C4-2B (cell line): ENCODE measurements around the gene PCGF5.

Experiments used
- H3K27ac ChIP-seq: fragments of 450-650 bp; 2 replicates; pipeline ENCODE4 v1.5.1; 2017
- ZFX ChIP-seq: fragments of 450-650 bp; IDR thresholded peaks from 2 replicates; pipeline ENCODE4 v1.6.1; 2017
- TF ChIP-seq, protein P1 (sequence below): fragments of 450-650 bp; conservative IDR thresholded peaks from 2 replicates; pipeline ENCODE4 v1.5.1; 2017; ENCODE audit warnings: mild to moderate bottlenecking

Gene PCGF5

DNA sequence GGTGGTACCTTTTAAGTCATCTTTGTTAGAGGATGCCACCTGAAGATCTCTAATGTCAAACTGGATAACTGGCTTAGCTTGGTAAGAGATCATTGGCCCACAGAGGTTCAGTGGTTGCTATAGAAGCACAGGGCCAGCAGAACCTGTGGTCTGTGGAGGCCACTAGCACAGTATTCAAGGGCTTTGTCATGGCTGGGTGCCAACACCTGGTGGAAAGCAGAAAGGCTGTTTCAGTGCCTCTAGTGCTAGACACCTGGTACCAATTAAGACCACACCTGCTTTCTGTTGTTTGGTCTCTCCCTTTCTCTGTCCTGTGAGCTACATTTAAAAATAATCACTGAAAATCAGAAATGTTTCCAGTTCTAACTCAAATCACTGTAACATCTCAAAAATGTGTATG lies 10.0 kb upstream of the PCGF5 start:
- H3K27ac ChIP-seq, result no peak overlapping the region
- no peak for TF ChIP-seq ZFX
- TF ChIP-seq, protein P1, sequence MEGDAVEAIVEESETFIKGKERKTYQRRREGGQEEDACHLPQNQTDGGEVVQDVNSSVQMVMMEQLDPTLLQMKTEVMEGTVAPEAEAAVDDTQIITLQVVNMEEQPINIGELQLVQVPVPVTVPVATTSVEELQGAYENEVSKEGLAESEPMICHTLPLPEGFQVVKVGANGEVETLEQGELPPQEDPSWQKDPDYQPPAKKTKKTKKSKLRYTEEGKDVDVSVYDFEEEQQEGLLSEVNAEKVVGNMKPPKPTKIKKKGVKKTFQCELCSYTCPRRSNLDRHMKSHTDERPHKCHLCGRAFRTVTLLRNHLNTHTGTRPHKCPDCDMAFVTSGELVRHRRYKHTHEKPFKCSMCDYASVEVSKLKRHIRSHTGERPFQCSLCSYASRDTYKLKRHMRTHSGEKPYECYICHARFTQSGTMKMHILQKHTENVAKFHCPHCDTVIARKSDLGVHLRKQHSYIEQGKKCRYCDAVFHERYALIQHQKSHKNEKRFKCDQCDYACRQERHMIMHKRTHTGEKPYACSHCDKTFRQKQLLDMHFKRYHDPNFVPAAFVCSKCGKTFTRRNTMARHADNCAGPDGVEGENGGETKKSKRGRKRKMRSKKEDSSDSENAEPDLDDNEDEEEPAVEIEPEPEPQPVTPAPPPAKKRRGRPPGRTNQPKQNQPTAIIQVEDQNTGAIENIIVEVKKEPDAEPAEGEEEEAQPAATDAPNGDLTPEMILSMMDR, result no peak

DNA sequence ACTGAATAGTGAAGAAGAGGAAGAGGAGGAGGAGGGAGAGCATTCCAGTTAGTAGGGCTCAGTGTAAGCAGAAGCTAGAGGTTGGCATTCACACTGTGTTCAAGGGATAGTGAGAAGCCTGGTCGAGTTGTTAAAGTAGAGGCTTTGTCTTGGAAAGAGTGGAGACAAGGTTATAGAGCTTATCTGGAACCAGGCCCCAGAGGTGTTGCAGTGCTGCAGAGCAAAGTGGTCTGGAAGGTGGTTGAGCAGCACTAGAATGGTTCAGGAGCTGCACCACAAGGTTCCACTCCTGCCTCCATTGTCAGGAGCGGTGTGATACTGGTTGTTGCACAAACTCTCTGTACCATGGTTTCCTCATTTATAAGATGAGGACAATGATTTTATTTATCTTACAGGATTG lies 8.8 kb upstream of the PCGF5 start:
- no peak for TF ChIP-seq ZFX
- TF ChIP-seq, protein P1, result no peak

DNA sequence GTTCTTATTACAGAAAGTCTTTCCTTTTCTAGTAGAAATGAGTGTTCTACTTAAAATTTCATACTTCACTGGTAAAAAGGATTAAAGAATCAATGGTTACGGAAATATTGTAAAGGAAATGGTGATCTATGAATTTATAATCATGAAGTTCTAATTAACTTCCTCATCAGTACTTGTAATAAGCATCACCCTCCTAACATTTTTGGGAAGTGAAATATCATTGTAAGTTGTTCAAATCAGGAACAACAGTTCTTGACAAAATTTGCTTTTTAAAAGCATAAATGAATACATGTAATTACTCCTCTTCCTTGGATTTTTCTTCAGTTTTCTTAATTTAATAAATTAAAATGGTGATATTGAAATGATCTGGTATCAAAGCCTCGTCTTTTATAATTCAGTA lies 5.6 kb upstream of the PCGF5 start:
- H3K27ac ChIP-seq, result no peak overlapping the region

More for the DNA sequence above, 8.8 kb upstream of the PCGF5 start:
- no peak overlapping the region for H3K27ac ChIP-seq

DNA sequence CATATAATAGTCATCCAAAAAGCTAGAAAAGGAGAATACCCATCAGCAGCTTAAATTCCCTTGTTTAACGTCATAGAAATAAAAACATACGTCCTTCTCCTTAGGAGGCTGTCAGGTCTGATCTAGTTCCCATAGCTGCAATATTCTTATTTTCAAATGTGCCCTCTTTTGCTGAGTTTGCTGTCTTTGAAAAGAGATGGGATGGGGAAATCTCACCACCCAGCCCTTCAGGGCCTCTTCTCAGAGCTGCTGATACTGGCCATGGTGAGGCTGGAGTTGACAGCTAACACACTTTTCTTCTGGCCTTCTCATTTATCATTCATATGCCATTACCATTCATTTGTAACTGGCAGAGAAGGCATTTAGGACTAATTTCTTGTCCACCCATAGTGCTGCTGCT lies 5.1 kb upstream of the PCGF5 start:
- TF ChIP-seq, protein P1, result no peak
- no peak for TF ChIP-seq ZFX

More for the DNA sequence above, 5.6 kb upstream of the PCGF5 start:
- TF ChIP-seq ZFX, result no peak

DNA sequence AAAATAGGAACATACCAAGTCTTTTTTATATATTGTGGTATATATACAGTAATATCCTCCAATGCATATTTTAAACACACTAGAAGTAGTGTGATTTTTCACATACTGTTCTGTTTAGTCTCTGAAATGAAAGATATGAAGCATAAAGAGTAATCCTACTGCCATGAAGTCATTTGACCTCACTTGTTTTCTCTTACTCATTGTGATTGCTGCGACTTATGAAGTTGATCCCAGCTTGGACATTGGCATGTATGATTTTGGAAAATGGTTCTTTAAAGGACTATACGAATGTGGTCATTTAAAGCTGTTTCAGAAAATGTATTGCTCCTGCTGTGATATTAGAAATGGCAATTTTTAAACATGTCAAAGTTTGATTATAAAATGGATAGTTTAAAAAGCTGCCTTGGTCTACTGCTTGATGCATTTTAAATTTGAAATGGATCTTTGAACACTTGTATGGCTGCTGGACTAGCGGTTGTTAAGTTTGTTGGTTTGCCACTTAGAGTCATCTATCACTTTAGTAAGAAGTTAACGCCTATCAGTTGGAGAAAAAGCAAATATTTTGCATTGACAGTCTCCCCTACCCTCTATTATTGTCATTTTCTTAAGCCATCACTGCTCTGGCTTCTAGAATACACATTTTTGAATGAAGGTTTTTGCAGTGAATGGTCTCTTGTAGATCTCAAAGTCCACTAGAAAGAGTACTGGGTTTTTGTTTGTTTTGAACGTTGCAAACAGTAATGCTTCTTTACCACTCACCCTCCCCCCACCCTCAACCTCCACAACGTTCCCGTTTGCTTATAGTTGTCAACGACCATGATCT lies 881 bp upstream of the PCGF5 start:
- no peak overlapping the region for H3K27ac ChIP-seq
- no peak for TF ChIP-seq ZFX
- TF ChIP-seq, protein P1, result no peak

More for the DNA sequence above, 5.1 kb upstream of the PCGF5 start:
- H3K27ac ChIP-seq, result no peak overlapping the region

DNA sequence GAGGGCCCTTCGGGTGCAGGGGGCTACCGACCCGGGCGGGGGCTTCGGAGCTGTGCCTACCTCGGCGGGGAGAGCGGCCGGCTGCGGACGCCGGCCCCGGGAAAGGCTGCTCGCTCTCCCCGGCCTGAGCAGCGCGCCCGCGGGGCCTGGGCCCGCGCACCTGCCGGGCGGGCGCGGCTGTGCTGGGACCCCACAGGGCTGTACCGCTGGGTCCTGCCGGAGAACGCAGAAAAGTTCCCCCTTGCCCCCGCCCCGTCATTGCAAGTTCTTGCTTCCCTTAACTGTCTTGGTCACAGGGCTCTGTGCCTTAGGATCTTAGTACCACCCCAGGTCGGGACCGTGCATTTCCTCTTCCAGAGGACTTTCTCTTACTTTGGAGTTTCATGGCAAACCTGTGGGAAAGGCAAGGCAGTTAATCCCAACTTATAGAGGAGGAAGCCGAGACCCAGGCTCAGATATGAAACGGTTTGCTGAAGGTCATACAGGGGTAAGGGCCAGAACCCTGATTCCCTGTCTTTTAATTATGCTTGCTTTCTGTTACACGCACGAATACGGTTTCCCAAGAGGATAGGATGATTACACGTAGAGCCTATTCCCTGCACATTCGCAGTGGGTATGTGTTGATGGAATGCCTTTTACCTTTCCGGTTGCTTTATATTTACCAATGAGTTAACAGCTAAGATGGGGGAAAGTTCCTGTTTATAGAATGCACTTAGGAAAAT lies 652 bp downstream of the PCGF5 start:
- peak overlapping the region; percentile 66 for H3K27ac ChIP-seq
- peak; percentile 89 for TF ChIP-seq ZFX
- TF ChIP-seq, protein P1, result peak; percentile 2; the same call in 1 of the 2 replicates

DNA sequence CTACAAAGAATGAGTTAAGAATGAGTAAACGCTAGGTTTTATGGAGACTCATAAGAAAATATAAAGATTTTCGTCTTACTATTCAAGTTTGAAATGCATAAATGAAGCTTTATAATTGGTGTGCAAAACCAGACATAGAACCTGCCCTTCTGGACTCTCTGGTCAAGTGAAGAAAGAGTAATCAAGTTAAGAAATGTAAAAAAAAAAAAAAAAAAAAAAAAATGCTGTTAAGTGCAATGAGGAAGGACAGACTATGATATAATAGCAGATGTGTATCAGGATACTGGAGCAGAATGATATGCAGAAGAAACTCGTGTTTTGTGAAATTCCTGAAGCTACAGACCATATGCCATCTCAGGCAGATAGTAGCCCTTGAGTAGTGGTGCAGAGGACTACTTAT lies 5.6 kb downstream of the PCGF5 start:
- no peak overlapping the region for H3K27ac ChIP-seq
- TF ChIP-seq, protein P1, result no peak
- TF ChIP-seq ZFX, result no peak
